COR-L47 (cell line): Measurements from ENCODE around the gene SHISAL2A.
"Not testable (repeated sequence)": the region's sequence is repeated elsewhere in the genome, so short reads cannot be mapped to it uniquely, and the experiment has no call there.

Experiments
- DNase-seq: peaks from one replicate; lab custom pipeline; 2025; lab: John Stamatoyannopoulos, UW

Gene SHISAL2A

DNA sequence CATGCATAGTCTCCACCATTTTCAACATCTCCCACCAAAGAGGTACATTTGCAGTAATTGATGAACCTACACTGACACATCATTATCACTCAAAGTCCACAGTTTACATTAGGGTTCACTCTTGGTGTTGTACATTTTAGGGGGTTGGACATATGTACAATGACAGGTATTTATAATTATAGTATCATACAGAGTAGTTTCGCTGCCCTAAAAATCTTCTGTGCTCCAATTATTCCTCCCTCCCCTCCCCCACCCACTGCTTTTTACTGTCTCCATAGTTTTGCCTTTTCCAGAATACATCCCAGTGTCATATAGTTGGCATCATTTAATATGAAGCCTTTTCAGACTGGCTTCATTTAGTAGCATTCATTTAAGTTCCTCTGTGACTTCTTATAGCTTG, 51.6 kb downstream of the SHISAL2A start:
- no peak for DNase-seq

DNA sequence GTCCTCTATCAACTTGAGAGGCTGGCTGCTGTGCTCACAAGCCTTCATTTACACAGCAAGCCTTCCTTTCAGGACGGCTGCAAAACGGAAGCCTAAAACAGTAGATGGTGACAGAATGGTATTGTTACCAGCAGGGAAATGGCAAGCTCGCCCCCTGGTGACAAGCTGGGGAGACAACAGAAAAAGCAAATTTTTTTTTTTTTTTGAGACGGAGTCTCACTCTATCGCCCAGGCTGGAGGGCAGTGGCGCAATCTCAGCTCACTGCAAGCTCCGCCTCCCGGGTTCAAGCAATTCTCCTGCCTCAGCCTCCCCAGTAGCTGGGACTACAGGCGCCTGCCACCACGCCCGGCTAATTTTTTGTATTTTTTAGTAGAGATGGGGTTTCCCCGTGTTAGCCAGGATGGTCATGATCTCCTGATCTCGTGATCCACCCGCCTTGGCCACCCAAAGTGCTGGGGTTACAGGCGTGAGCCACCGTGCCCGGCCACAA, 53.3 kb downstream of the SHISAL2A start:
- DNase-seq = peak; percentile 56

DNA sequence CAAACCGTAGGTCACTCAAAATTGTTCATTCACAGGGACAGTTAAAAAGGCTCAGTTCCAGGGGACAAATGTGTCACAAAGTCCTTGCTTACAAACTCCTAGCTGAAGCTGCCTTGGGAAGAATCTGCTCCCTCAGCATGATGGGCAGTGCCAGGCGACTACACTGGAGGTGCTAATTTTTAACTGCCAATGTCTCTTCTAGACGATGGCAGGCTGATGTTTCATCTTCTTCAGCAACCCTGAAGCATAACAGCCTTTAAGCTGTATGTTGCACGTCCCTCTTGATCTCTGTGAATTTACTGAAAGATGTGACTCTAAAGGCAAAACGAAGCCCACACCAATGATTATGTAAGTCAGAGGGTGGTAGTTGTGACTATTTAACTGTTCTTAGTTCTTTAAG, 53.9 kb downstream of the SHISAL2A start:
- DNase-seq = no peak

- DNase-seq = no peak
Observed at GRCh38 chr1:52691821-52692220, 58.9 kb downstream of the SHISAL2A start.

DNA sequence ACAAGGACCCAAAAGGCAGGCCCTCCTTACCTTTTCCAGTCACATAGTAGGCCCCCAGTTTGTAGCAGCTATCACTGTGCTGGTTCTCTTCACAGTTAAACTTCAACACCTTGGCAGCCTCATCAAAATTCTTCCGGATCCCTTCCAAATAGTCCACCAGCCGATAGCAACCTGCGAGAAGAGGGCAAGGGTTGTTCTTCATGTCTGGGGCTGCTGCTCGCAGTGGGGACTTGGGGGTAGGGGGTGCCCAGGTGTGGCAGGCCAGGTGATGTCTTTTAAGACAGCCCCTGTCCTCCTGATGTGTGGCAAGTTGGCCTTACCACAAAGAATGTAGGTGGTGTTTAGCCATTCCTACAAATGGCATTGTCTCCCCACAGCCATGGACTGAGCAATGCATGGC, 59.7 kb downstream of the SHISAL2A start:
- DNase-seq = no peak

DNA sequence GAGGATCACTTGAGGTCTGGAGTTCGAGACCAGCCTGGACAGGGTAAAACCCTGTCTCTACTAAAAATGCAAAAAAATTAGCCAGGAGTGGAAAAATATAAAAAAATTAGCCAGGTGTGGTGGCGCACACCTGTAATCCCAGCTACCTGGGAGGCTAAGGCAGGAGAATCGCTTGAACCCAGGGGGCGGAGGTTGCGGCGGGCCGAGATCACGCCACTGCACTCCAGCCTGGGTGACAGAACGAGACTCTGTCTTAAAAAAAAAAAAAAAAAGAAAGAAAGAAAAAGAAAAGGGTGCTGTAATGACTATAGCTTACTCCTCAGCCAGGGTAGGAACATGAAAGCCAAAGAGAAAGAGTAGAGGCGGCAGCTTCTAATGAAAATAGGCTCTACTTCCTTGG, 60.4 kb downstream of the SHISAL2A start:
- DNase-seq = not testable (repeated sequence)

DNA sequence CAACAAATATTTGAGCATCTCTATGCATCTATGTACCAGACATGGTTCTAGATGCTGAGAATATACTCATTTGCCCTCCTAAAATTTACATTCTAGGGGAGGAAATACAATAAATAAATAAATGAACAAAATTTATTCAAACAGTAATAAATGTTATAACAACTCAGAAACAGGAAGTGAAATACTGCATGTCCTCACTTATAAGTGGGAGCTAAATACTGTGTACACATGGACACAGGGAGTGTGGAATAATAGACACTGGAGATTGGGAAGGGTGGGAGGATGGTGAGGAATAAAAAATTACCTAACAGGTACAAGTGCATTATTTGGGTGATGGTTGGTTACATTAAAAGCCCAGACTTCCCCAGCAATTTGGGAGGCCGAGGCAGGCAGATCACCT, 60.9 kb downstream of the SHISAL2A start:
- DNase-seq = no peak

DNA sequence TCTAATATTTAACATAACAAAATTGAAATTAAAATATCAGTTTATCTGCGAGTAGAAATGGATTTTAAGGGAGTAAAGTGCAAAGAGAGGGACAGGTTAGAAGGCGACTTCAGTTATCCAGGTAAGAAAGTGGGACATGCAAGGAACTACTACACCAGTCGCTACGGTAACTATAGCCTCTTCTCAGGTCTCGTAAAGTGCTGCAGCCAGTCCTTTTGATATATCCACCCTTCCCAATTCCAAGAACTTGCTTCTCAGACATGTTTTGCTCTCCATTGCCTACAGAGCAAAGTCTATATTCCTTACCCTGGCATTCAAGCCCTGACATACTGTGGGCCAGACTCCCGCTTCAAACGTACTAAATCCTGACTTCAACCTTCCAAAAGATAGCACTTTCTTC, 62.7 kb downstream of the SHISAL2A start:
- no peak for DNase-seq

DNA sequence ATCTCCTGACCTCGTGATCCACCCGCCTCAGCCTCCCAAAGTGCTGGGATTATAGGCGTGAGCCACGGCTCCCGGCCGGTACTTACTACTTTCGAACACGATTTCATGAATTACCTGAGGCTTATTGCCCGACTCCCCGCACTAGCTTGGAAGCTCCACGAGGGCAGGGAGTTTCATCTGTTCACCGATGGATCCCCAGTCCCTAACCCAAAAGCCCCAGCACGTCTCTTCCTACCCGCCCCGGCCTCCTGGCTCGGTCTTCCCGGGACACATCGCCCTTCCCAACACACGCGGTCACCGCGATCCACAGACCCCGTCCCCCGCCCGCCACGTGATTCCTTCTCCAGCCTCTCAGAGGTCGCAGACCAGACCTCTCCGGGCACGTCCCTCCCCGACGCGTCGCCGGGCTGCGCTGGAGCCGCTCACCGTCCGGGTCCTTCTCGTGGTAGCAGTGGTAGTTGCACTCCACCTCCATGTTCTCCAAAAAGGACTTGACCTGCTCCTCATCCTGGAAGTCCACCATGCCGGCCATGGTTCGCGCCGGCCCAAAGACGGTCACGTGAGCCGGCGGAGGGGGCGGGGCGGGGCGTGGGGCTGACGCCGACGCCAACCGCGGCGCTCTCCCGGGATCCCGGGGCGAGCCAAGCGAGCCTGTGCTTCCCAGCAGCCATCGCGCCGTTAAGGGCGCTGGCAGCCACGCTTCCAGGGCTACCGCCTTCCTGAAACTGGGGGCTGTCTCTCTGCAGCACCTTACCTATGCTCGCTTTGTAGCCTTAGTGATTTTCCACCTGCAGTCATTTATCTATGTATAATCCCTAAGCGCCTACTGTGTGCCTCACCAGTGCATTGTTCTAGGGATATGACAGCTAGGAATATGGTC, 65.1 kb downstream of the SHISAL2A start, which contains the start of gene COA7:
Gene COA7, minus strand, starts transcription at position 553 of the 880 bp plus-strand sequence. Its CDS starts 21 bp downstream, at position 532.
- peak; percentile 87 for DNase-seq

DNA sequence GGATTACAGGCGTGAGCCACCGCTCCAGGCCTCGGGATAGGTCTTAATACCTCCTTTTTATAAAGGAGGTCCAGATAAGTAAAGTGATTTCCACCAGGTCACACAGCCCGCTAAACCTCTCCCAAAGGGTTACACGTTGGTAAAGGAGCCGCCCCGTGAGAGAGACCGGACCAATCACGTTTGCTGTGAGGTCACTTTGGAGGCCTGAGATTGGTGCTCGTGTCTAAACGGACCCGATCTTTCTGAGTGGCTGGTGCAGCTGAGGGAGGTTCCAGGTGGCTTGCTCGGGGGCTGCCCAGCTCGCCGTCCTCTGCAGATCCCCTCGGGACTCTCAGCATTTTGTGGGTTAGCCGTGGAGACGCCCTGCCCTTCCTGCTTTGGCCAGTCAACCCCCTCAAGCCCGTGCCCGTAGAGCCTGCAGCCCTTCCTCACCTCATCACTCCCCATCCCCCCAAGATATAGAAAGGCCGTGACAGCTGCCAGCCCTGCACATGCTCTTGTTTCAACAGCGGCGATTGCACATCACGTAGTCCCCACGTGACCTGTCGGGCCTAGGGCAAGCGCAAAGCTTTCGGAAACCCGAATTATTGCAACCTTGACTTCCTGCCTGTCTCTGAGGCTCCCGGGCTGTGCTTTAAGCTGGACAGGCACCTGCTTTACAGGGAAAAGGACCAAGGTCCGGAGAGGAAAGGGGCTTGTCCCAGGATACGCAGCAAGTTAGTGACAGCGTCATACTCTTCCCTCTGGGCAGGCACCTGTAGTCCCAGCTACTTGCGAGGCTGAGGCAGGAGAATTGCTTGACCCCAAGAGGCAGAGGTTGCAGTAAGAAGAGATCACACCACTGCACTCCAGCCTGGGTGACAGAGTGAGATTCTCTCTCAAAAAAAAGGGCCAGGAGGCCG, 70.2 kb downstream of the SHISAL2A start:
- DNase-seq = no peak

DNA sequence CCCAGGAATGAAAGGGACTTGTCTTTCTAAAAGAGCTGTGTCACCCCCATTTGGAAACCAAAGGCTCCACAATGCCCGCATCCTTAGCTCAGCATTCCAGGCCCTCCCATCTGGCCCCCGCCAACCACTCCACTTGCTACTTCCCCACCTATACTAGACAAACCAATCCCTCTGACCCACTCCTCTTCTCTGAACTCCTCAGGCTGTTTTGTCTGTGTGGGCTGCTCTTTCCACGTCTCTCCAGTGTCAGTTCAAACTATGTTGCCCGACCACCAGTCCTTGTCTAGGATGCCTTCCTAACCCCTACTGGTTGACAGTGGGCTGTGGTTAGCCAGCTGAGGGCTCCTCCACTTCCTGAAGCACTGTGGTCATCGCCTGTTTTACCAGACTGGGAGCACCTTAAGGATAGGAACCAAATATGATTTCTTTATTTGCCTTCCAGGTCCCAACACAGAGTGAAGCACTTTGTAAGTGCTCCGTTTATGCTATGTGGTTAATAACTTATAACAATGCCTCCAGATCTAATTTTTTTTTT, 73.2 kb downstream of the SHISAL2A start:
- DNase-seq = no peak
